Activated naive CD8-positive, alpha-beta T cell (primary cell): ENCODE measurements around the gene STX8.

ENCODE experiments used
- H3K27ac Mint-ChIP-seq: one replicate; pipeline ENCODE4 v1.8.0; 2021; ENCODE audit warnings: mixed read lengths
- H3K27me3 Mint-ChIP-seq: one replicate; pipeline ENCODE4 v1.8.0; 2021; ENCODE audit warnings: mixed read lengths
- H3K36me3 Mint-ChIP-seq: one replicate; pipeline ENCODE4 v1.8.0; 2021; ENCODE audit warnings: mixed read lengths
- H3K4me1 Mint-ChIP-seq: one replicate; pipeline ENCODE4 v1.8.0; 2021; ENCODE audit warnings: low read depth, mixed read lengths
- H3K4me3 Mint-ChIP-seq: one replicate; pipeline ENCODE4 v1.8.0; 2021; ENCODE audit warnings: mild to moderate bottlenecking, mixed read lengths
- H3K9me3 Mint-ChIP-seq: one replicate; pipeline ENCODE4 v1.8.0; 2021; ENCODE audit warnings: low read depth, mixed read lengths

The STX8 gene

GRCh38 chr17:9488556-9488955, 87.1 kb downstream of the STX8 start:
- Mint-ChIP-seq H3K36me3 (peaks cover 36% of the 10 kb centered on the region), H3K27ac (no peak overlapping the region), H3K4me3 (no peak overlapping the region), H3K27me3 (no peaks in the 10 kb centered on the region), H3K4me1 (no peaks in the 10 kb centered on the region), H3K9me3 (no peaks in the 10 kb centered on the region)

- Mint-ChIP-seq H3K4me1 (no peaks in the 10 kb centered on the region), H3K27ac (no peak overlapping the region), H3K9me3 (no peaks in the 10 kb centered on the region), H3K36me3 (peaks cover 36% of the 10 kb centered on the region), H3K27me3 (no peaks in the 10 kb centered on the region), H3K4me3 (no peak overlapping the region)
These were observed 88.2 kb downstream of the STX8 start for GRCh38 chr17:9487406-9487805.

DNA sequence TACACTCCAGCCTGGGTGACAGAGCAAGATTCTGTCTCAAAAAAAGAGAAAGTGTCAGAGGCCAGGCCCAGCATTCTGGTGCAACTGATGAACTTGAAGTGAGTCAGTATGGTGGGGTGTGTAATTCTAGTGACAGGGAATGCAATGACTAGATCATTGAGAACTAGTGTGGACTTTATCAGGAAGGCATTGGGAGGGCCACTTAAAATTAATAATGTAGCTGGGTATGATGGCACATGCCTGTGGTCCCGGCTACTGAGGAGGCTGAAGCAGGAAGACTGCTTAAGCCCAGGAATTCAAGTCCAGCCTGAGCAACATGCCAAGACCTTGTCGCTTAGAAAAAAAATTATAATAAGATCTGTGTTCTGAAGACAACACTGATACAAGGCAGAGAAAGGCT, 90.8 kb downstream of the STX8 start:
- Mint-ChIP-seq H3K27ac (no peak overlapping the region), H3K9me3 (no peaks in the 10 kb centered on the region), H3K4me3 (no peak overlapping the region), H3K4me1 (no peaks in the 10 kb centered on the region), H3K27me3 (no peaks in the 10 kb centered on the region), H3K36me3 (peaks cover 24% of the 10 kb centered on the region)

- H3K27ac Mint-ChIP-seq: no peak overlapping the region
- H3K27me3 Mint-ChIP-seq: no peaks in the 10 kb centered on the region
- H3K9me3 Mint-ChIP-seq: no peaks in the 10 kb centered on the region
- H3K36me3 Mint-ChIP-seq: peaks cover 13% of the 10 kb centered on the region
- H3K4me3 Mint-ChIP-seq: no peak overlapping the region
- H3K4me1 Mint-ChIP-seq: no peaks in the 10 kb centered on the region
These were observed 95.7 kb downstream of the STX8 start for GRCh38 chr17:9479964-9480363.

DNA sequence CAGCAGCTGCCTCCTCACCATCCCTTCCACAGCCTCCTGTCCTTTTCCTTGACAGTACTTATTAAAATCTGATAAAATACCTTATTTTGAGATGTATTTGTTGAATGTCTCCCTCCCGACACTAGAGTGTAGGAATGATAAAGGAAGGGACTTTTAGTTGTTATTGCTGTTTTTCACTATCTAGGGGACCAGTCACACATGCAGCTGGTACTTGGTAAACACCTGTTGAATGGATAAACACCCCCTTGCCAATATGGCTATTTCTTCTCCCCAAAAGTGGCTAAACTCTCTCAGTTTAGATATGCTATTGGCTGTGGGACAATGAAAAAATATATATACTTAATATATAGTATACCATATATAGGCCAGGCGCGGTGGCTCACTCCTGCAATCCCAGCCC, 96.7 kb downstream of the STX8 start:
- Mint-ChIP-seq H3K27ac (no peak overlapping the region), H3K36me3 (peaks cover 6% of the 10 kb centered on the region), H3K9me3 (no peaks in the 10 kb centered on the region), H3K4me3 (no peak overlapping the region), H3K4me1 (no peaks in the 10 kb centered on the region), H3K27me3 (no peaks in the 10 kb centered on the region)

DNA sequence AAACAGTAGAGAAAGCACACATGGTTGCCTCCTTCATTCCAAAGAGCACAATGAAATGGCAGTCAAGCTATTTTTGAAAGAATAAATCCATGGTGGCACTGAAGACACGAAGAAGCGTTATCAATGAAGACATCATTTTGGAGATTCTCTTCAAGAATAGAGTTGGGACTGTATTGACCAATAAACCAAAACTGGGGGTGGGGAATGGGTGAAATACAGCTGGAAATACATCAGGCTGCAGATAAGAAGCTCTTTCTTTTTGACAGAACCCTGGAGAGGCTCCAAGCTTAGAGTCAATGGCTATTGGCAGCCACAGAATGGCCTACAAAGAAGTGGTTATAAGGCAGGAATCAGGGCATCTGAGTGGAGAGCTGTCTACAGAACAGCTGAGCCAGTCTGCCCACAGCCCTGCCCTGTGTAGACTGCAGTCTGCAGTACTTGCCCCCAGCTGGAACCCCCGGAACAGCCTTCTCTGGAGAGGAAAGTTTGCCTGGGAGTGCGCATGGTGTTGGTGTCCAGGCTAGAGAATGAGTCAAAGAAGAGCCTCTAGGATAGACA, 100.4 kb downstream of the STX8 start:
- no peak overlapping the region for H3K4me3 Mint-ChIP-seq
- H3K27me3 Mint-ChIP-seq: no peaks in the 10 kb centered on the region
- H3K4me1 Mint-ChIP-seq: peaks cover 14% of the 10 kb centered on the region
- H3K27ac Mint-ChIP-seq: no peak overlapping the region
- no peaks in the 10 kb centered on the region for H3K9me3 Mint-ChIP-seq
- H3K36me3 Mint-ChIP-seq: peaks cover 3% of the 10 kb centered on the region

GRCh38 chr17:9473711-9474110, 101.9 kb downstream of the STX8 start:
- Mint-ChIP-seq H3K4me1 (peaks cover 25% of the 10 kb centered on the region), H3K27me3 (no peaks in the 10 kb centered on the region), H3K4me3 (no peak overlapping the region), H3K27ac (no peak overlapping the region), H3K9me3 (no peaks in the 10 kb centered on the region), H3K36me3 (peaks cover 1% of the 10 kb centered on the region)

- H3K27ac Mint-ChIP-seq: no peak overlapping the region
- no peaks in the 10 kb centered on the region for H3K9me3 Mint-ChIP-seq
- no peaks in the 10 kb centered on the region for H3K27me3 Mint-ChIP-seq
- no peak overlapping the region for H3K4me3 Mint-ChIP-seq
- H3K4me1 Mint-ChIP-seq: peaks cover 27% of the 10 kb centered on the region
- H3K36me3 Mint-ChIP-seq: no peaks in the 10 kb centered on the region
These were observed 103.1 kb downstream of the STX8 start for GRCh38 chr17:9472541-9472940.

DNA sequence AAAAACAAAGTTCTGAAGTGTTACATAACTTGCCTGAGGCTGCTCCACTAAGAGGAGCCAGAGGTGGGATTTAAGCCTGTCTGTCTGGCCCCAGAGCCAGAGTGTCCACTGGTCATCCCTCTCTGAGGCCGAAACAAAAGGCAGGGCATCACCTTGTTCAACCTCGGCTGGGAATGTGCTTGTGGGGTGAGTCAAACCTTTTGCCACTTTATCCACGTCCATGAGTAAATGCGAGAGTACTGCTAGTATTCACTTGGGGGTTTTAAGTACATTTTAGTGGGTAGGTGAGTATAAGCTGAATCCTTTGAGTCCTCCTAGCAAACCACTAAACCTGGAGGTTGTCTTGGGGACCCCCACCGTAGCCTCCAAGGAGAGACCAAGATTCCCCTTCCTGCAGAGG, 103.5 kb downstream of the STX8 start:
- Mint-ChIP-seq H3K27me3 (no peaks in the 10 kb centered on the region), H3K27ac (no peak overlapping the region), H3K9me3 (no peaks in the 10 kb centered on the region), H3K4me3 (no peak overlapping the region), H3K36me3 (no peaks in the 10 kb centered on the region), H3K4me1 (peaks cover 27% of the 10 kb centered on the region)

DNA sequence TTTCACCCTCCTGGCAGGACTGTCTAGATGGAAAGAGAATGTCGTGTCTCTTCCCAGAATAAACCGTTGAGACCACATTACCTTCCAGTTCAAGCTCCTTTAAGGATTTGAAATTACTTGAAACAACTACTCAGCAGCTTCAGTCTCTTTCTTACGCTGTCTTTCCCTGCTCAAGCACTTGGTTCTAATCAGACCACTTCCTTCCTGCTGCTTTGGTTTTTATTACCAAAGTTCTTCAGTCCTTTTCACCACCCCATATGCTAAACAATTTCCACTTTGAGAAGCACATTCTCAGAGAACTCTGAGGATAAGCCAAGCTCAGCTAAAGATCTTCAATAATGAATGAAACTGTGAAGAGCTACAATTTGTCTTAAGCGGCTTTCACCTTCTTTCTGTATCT, 105.4 kb downstream of the STX8 start:
- peak overlapping the region; percentile 56 for H3K4me3 Mint-ChIP-seq
- H3K27ac Mint-ChIP-seq: peak overlapping the region; percentile 82
- no peaks in the 10 kb centered on the region for H3K27me3 Mint-ChIP-seq
- H3K9me3 Mint-ChIP-seq: no peaks in the 10 kb centered on the region
- H3K4me1 Mint-ChIP-seq: peaks cover 27% of the 10 kb centered on the region
- H3K36me3 Mint-ChIP-seq: peaks cover 2% of the 10 kb centered on the region

- H3K27ac Mint-ChIP-seq: no peak overlapping the region
- no peaks in the 10 kb centered on the region for H3K27me3 Mint-ChIP-seq
- H3K4me1 Mint-ChIP-seq: peaks cover 27% of the 10 kb centered on the region
- H3K4me3 Mint-ChIP-seq: no peak overlapping the region
- peaks cover 6% of the 10 kb centered on the region for H3K36me3 Mint-ChIP-seq
- no peaks in the 10 kb centered on the region for H3K9me3 Mint-ChIP-seq
These were observed 106.7 kb downstream of the STX8 start for GRCh38 chr17:9468937-9469336.

- H3K4me1 Mint-ChIP-seq: peaks cover 27% of the 10 kb centered on the region
- H3K4me3 Mint-ChIP-seq: no peak overlapping the region
- H3K36me3 Mint-ChIP-seq: peaks cover 6% of the 10 kb centered on the region
- no peak overlapping the region for H3K27ac Mint-ChIP-seq
- H3K9me3 Mint-ChIP-seq: no peaks in the 10 kb centered on the region
- H3K27me3 Mint-ChIP-seq: no peaks in the 10 kb centered on the region
These were observed 107.1 kb downstream of the STX8 start for GRCh38 chr17:9468532-9468931.

DNA sequence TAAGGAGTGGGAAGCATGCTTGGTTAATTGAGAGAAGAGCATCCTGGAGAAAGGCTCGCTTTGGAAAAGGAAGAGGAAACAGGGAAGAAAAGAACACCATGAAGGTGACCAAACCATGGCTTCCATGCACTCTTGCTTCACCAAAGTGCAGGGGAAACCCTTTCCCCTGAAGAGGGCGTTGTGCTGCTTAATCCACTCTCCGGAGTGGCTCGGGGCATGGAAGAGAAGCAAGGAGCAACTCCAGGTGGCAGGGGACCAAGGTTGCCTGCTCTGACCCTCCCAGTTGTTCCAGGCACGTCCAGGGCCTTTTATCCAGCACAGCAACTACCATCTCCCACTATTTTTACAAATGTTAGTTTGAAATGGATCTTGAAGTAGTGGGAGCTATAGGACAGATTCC, 108.1 kb downstream of the STX8 start:
- Mint-ChIP-seq H3K27me3 (no peaks in the 10 kb centered on the region), H3K4me1 (peaks cover 27% of the 10 kb centered on the region), H3K27ac (no peak overlapping the region), H3K36me3 (peaks cover 6% of the 10 kb centered on the region), H3K9me3 (no peaks in the 10 kb centered on the region), H3K4me3 (no peak overlapping the region)

GRCh38 chr17:9465210-9465921, 110.3 kb downstream of the STX8 start:
- H3K27me3 Mint-ChIP-seq: no peaks in the 10 kb centered on the region
- H3K36me3 Mint-ChIP-seq: peaks cover 10% of the 10 kb centered on the region
- peaks cover 15% of the 10 kb centered on the region for H3K4me1 Mint-ChIP-seq
- no peak overlapping the region for H3K4me3 Mint-ChIP-seq
- H3K9me3 Mint-ChIP-seq: no peaks in the 10 kb centered on the region
- H3K27ac Mint-ChIP-seq: no peak overlapping the region

- Mint-ChIP-seq H3K27ac (no peak overlapping the region), H3K9me3 (peaks cover 6% of the 10 kb centered on the region), H3K4me3 (no peak overlapping the region), H3K4me1 (no peaks in the 10 kb centered on the region), H3K36me3 (peaks cover 13% of the 10 kb centered on the region), H3K27me3 (no peaks in the 10 kb centered on the region)
These were observed 118.6 kb downstream of the STX8 start for GRCh38 chr17:9457005-9457404.

DNA sequence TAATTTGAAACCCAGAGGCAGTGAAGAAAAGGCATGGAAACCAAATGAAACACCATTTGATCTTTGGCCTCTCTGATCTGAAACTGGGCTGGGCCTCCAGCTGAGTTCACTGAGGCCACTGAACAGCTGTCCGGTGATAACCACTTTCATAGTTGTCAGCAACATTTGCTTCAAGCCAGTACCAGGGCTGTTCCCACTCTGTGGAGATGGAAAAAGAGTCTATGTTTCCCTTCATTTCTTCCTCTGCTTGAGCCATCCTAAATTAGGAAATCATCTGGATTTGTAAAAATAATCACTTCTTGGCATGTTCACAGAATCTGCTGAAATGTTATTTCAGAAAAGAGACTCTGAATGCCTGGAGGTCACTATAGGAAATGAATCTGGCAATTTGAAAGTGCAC, 119.3 kb downstream of the STX8 start:
- Mint-ChIP-seq H3K27ac (no peak overlapping the region), H3K27me3 (no peaks in the 10 kb centered on the region), H3K9me3 (peaks cover 6% of the 10 kb centered on the region), H3K4me3 (no peak overlapping the region), H3K4me1 (no peaks in the 10 kb centered on the region), H3K36me3 (peaks cover 12% of the 10 kb centered on the region)
